Thyroid gland (tissue), 4 donors: ENCODE results near the gene SH2D3C. TPM values are rescaled to one million over a fixed set of nuclear protein-coding genes. Genes with fewer than 3 reads are reported as not detected.

Source experiments
- DNase-seq, 2 donors: peaks; one replicate each; pipeline ENCODE4 v3.0.0-alpha.2; 2019
- H3K27ac ChIP-seq, 3 donors: fragments of 200-600 bp; sonication (generic); 1 replicate in 2 of 3; 2 replicates in 1 of 3; pipeline ENCODE4 v1.5.1; 2016 to 2019; ENCODE audit warnings: mild to moderate bottlenecking in 1 of 3, moderate library complexity in 1 of 3
- H3K27me3 ChIP-seq: fragments of 200-600 bp; sonication (generic); one replicate; pipeline ENCODE4 v1.5.1; 2019
- H3K36me3 ChIP-seq, 2 donors: fragments of 200-600 bp; sonication (generic); one replicate each; pipeline ENCODE4 v1.5.1; 2016 to 2019
- H3K4me1 ChIP-seq, 2 donors: fragments of 200-600 bp; sonication (generic); one replicate each; pipeline ENCODE4 v1.5.1; 2017 to 2019
- H3K4me3 ChIP-seq, 3 donors: fragments of 200-600 bp; sonication (generic); replicated peaks in 1 of 3; 1 replicate in 2 of 3; 2 replicates in 1 of 3; pipeline ENCODE4 v1.5.1; 2016; ENCODE audit warnings: mild to moderate bottlenecking in 1 of 3
- H3K9me3 ChIP-seq: fragments of 200-600 bp; sonication (generic); one replicate; pipeline ENCODE4 v1.5.1; 2017
- CTCF ChIP-seq, 6 experiments: fragments of 200-600 bp in 3 of 6; fragments of 450-650 bp in 3 of 6; sonication (generic) in 3 of 6; IDR thresholded peaks; one replicate each; pipeline ENCODE4 v1.5.1; 2016 to 2019; ENCODE audit warnings: antibody characterized with exemption in 6 of 6, mild to moderate bottlenecking in 2 of 6, inconsistent platforms in 1 of 6, moderate library complexity in 1 of 6
- POLR2A ChIP-seq, 2 donors: fragments of 450-650 bp; IDR thresholded peaks; one replicate each; pipeline ENCODE4 v1.6.1; 2017; ENCODE audit warnings: antibody characterized with exemption in 2 of 2, mild to moderate bottlenecking in 2 of 2, moderate library complexity in 1 of 2
- WGBS, 2 donors: methylation state at CpG; one replicate each; pipeline ENCODE4 v1.1.5; 2017; 5-methylcytosine and 5-hydroxymethylcytosine counted together
- intact Hi-C: fragments of 100-400 bp; cut with DNase I; formaldehyde crosslinking; loops from one replicate; pipeline ENCODE4 v1.15.1; 2023
- total RNA-seq, 4 donors: library from RNA; depleted of rRNA; stranded (reverse); fragments of >200 nt; gene quantifications; one replicate each; pipeline ENCODE4 v1.2.3, GENCODE V29; 2016

Gene SH2D3C
- total RNA-seq, 4 donors from 2014 or later = 10.0 to 24.9 (median 18.2) TPM

- no peak for TF ChIP-seq POLR2A (IDR thresholded peaks at IDR 0.05)
- TF ChIP-seq CTCF (IDR thresholded peaks at IDR 0.05) = no peak
- Histone ChIP-seq H3K9me3 (no peaks in the 10 kb centered on the region), H3K27ac (no peak overlapping the region), H3K4me3 (no peak overlapping the region), H3K36me3 (peaks cover 0 to 3% of the 10 kb centered on the region in 2 donors), H3K27me3 (peaks cover 5% of the 10 kb centered on the region), H3K4me1 (peaks cover 0 to 14% of the 10 kb centered on the region in 2 donors)
- intact Hi-C loops = no loop called here
- DNase-seq = peak in 1 of 2 donors; percentile 41
- WGBS, 2 donors = 30 to 32% methylated on average over 9 to 10 of the region's 10 CpGs
Observed at GRCh38 chr9:127751269-127752054, 27.0 kb downstream of the SH2D3C start.

GRCh38 chr9:127749090-127749787, 29.2 kb downstream of the SH2D3C start:
- H3K9me3 ChIP-seq = no peaks in the 10 kb centered on the region
- DNase-seq = no peak
- intact Hi-C loops = no loop called here
- H3K4me3 ChIP-seq = no peak overlapping the region
- WGBS, 2 donors = 89 to 94% methylated on average over 22 to 26 of the region's 26 CpGs
- H3K27me3 ChIP-seq = no peaks in the 10 kb centered on the region
- peaks cover 0 to 6% of the 10 kb centered on the region in 2 donors for H3K36me3 ChIP-seq
- no peak overlapping the region for H3K27ac ChIP-seq
- TF ChIP-seq POLR2A (IDR thresholded peaks at IDR 0.05) = no peak
- no peak for TF ChIP-seq CTCF (IDR thresholded peaks at IDR 0.05)
- peaks cover 0 to 1% of the 10 kb centered on the region in 2 donors for H3K4me1 ChIP-seq

GRCh38 chr9:127746959-127747569, 31.4 kb downstream of the SH2D3C start:
- intact Hi-C loops = no loop called here
- peaks cover 0 to 15% of the 10 kb centered on the region in 2 donors for H3K36me3 ChIP-seq
- H3K27ac ChIP-seq = no peak overlapping the region
- TF ChIP-seq POLR2A (IDR thresholded peaks at IDR 0.05) = no peak
- no peak for TF ChIP-seq CTCF (IDR thresholded peaks at IDR 0.05)
- H3K27me3 ChIP-seq = no peaks in the 10 kb centered on the region
- no peaks in the 10 kb centered on the region for H3K9me3 ChIP-seq
- peaks cover 2% of the 10 kb centered on the region in 2 donors for H3K4me1 ChIP-seq
- no peak for DNase-seq
- 62 to 67% methylated on average over 10 to 15 of the region's 15 CpGs for WGBS, 2 donors
- H3K4me3 ChIP-seq = no peak overlapping the region

GRCh38 chr9:127744398-127745110, 33.9 kb downstream of the SH2D3C start:
- H3K27ac ChIP-seq = no peak overlapping the region
- peaks cover 0 to 18% of the 10 kb centered on the region in 2 donors for H3K36me3 ChIP-seq
- intact Hi-C loops = no loop called here
- H3K9me3 ChIP-seq = no peaks in the 10 kb centered on the region
- peaks cover 7% of the 10 kb centered on the region in 2 donors for H3K4me1 ChIP-seq
- DNase-seq = no peak
- TF ChIP-seq CTCF (IDR thresholded peaks at IDR 0.05) (no peak), POLR2A (IDR thresholded peaks at IDR 0.05) (no peak)
- 88 to 96% methylated on average over 15 to 18 of the region's 19 CpGs for WGBS, 2 donors
- H3K4me3 ChIP-seq = no peak overlapping the region
- no peaks in the 10 kb centered on the region for H3K27me3 ChIP-seq
